Uterus (tissue), 2 donors: Measurements from ENCODE around the gene KRT34.

Experiments
- CTCF ChIP-seq, 4 experiments: fragments of 200-600 bp in 2 of 4; fragments of 450-650 bp in 2 of 4; sonication (generic) in 2 of 4; IDR thresholded peaks; one replicate each; pipeline ENCODE4 v1.5.1; 2016 to 2019; ENCODE audit warnings: antibody characterized with exemption in 4 of 4, mild to moderate bottlenecking in 2 of 4, moderate library complexity in 1 of 4
- POLR2A ChIP-seq, 2 donors: fragments of 450-650 bp; IDR thresholded peaks; one replicate each; pipeline ENCODE4 v1.6.1; 2016; ENCODE audit warnings: antibody characterized with exemption in 2 of 2, mild to moderate bottlenecking in 1 of 2, moderate library complexity in 1 of 2

DNA sequence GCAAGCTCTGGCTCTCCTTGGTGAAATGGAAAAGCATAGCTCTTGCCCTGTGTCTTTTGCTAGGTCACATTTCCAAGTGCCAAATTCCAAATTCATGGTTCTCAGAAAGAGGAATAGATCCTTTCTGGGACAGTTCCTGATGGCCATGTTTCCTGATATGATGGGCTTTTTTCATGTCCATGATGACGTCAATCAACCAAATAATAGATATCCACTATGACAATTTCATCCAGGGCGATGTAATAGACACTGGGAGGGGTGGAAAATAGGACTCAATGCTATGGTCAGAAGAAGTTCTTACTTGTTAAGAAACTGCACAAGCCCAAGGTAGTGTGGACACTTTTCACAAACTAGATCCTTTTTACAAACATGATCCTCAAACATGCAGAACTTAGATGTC is 30.9 kb downstream of the KRT34 start:
- TF ChIP-seq CTCF (IDR thresholded peaks at IDR 0.05) (no peak), POLR2A (IDR thresholded peaks at IDR 0.05) (no peak)
